Astrocyte (in vitro differentiated cells and primary cell): Measurements from ENCODE around the gene TRMT11. TPM values are rescaled to one million over a fixed set of nuclear protein-coding genes. Genes with fewer than 3 reads are reported as not detected.

Experiments
- DNase-seq: peaks from one replicate; pipeline ENCODE4 v3.0.0-alpha.2; 2010; ENCODE audit warnings: low read depth
- FAIRE-seq: peaks from 2 replicates; lab custom pipeline; 2011; peaks lifted over from hg19 to GRCh38; lab: Jason Lieb, UNC
- H2AFZ ChIP-seq: 2 replicates; pipeline ENCODE4 v1.6.0; 2012; ENCODE audit warnings: low read depth, low read length, inconsistent platforms
- H3K27ac ChIP-seq: 2 replicates; pipeline ENCODE4 v1.5.1; 2011; ENCODE audit warnings: low read depth, low read length, inconsistent platforms
- H3K27me3 ChIP-seq: 2 replicates; pipeline ENCODE4 v1.6.0; 2011; ENCODE audit warnings: low read length, inconsistent platforms; ENCODE audit not compliant: insufficient read depth
- H3K36me3 ChIP-seq: 2 replicates; pipeline ENCODE4 v1.5.1; 2011; ENCODE audit warnings: low read length, inconsistent platforms; ENCODE audit not compliant: insufficient read depth
- H3K4me1 ChIP-seq: 2 replicates; pipeline ENCODE4 v1.5.1; 2011; ENCODE audit warnings: low read length, inconsistent platforms; ENCODE audit not compliant: insufficient read depth
- H3K4me2 ChIP-seq: 2 replicates; pipeline ENCODE4 v1.6.0; 2012; ENCODE audit warnings: low read length, inconsistent platforms
- H3K4me3 ChIP-seq: 2 replicates; pipeline ENCODE4 v1.5.1; 2011; ENCODE audit warnings: low read depth, mild to moderate bottlenecking, low read length, inconsistent platforms; ENCODE audit not compliant: insufficient read depth
- H3K79me2 ChIP-seq: 2 replicates; pipeline ENCODE4 v1.6.0; 2012; ENCODE audit warnings: mild to moderate bottlenecking, low read length, inconsistent platforms; ENCODE audit not compliant: insufficient read depth
- H3K9ac ChIP-seq: 2 replicates; pipeline ENCODE4 v1.6.0; 2012; ENCODE audit warnings: mild to moderate bottlenecking, low read length, inconsistent platforms
- H3K9me3 ChIP-seq: 2 replicates; pipeline ENCODE4 v1.5.1; 2012; ENCODE audit warnings: low read depth, mild to moderate bottlenecking, low read length, inconsistent platforms; ENCODE audit not compliant: insufficient read depth
- H4K20me1 ChIP-seq: 2 replicates; pipeline ENCODE4 v1.6.0; 2012; ENCODE audit warnings: low read length, inconsistent platforms; ENCODE audit not compliant: insufficient read depth
- H3K27ac Mint-ChIP-seq: one replicate; pipeline ENCODE4 v1.8.0; 2021; ENCODE audit warnings: mild to moderate bottlenecking, mixed read lengths; ENCODE audit not compliant: unreplicated experiment
- H3K27me3 Mint-ChIP-seq: one replicate; pipeline ENCODE4 v1.8.0; 2021; ENCODE audit warnings: low read depth, mixed read lengths; ENCODE audit not compliant: unreplicated experiment
- H3K36me3 Mint-ChIP-seq: one replicate; pipeline ENCODE4 v1.8.0; 2021; ENCODE audit warnings: low read depth, mixed read lengths; ENCODE audit not compliant: unreplicated experiment
- H3K4me1 Mint-ChIP-seq: one replicate; pipeline ENCODE4 v1.8.0; 2021; ENCODE audit warnings: low read depth, mixed read lengths; ENCODE audit not compliant: unreplicated experiment
- H3K4me3 Mint-ChIP-seq: one replicate; pipeline ENCODE4 v1.8.0; 2021; ENCODE audit warnings: mild to moderate bottlenecking, moderate library complexity, mixed read lengths; ENCODE audit not compliant: unreplicated experiment
- H3K9me3 Mint-ChIP-seq: one replicate; pipeline ENCODE4 v1.8.0; 2021; ENCODE audit warnings: mild to moderate bottlenecking, mixed read lengths; ENCODE audit not compliant: unreplicated experiment
- CTCF ChIP-seq: IDR thresholded peaks from 2 replicates; pipeline ENCODE4 v1.5.1; 2011; ENCODE audit warnings: low read depth, mild to moderate bottlenecking, inconsistent platforms, low read length, moderate library complexity; ENCODE audit not compliant: insufficient read depth
- EZH2 ChIP-seq: IDR thresholded peaks from 2 replicates; pipeline ENCODE4 v1.6.1; 2012; ENCODE audit warnings: mild to moderate bottlenecking, low read length, inconsistent platforms; ENCODE audit not compliant: insufficient read depth
- total RNA-seq: library from RNA; stranded (reverse); gene quantifications from 2 replicates; pipeline ENCODE4 v1.2.1, GENCODE V29; 2021

TRMT11 gene
- total RNA-seq, 1 donor from 2014 or later, result 18.2 TPM

GRCh38 chr6:125945378-125946141 lies 40.8 kb upstream of the TRMT11 start:
- H3K79me2 ChIP-seq, result no peaks in the 10 kb centered on the region
- peaks cover 38% of the 10 kb centered on the region for H3K4me1 ChIP-seq
- no peak for FAIRE-seq
- peak; percentile 80 for DNase-seq
- Mint-ChIP-seq H3K27me3 (no peaks in the 10 kb centered on the region), H3K36me3 (no peaks in the 10 kb centered on the region), H3K27ac (peak overlapping the region; percentile 56), H3K4me3 (no peak overlapping the region), H3K9me3 (no peaks in the 10 kb centered on the region), H3K4me1 (peaks cover 32% of the 10 kb centered on the region)
- no peak for TF ChIP-seq EZH2
- H3K9me3 ChIP-seq, result no peaks in the 10 kb centered on the region
- peak overlapping the region; percentile 89 for H3K27ac ChIP-seq
- H3K36me3 ChIP-seq, result no peaks in the 10 kb centered on the region
- H3K4me3 ChIP-seq, result peak overlapping the region; percentile 3
- H3K9ac ChIP-seq, result peak overlapping the region; percentile 67
- no peaks in the 10 kb centered on the region for H3K27me3 ChIP-seq
- peak overlapping the region; percentile 55 for H3K4me2 ChIP-seq
- H2AFZ ChIP-seq, result no peak overlapping the region
- no peaks in the 10 kb centered on the region for H4K20me1 ChIP-seq

- peak overlapping the region; percentile 89 for H3K27ac ChIP-seq
- no peak overlapping the region for H2AFZ ChIP-seq
- Mint-ChIP-seq H3K36me3 (no peaks in the 10 kb centered on the region), H3K9me3 (no peaks in the 10 kb centered on the region), H3K4me3 (no peak overlapping the region), H3K27me3 (no peaks in the 10 kb centered on the region), H3K4me1 (peaks cover 22% of the 10 kb centered on the region), H3K27ac (no peak overlapping the region)
- H3K36me3 ChIP-seq, result no peaks in the 10 kb centered on the region
- H4K20me1 ChIP-seq, result no peaks in the 10 kb centered on the region
- no peak overlapping the region for H3K9ac ChIP-seq
- H3K4me3 ChIP-seq, result no peak overlapping the region
- H3K4me2 ChIP-seq, result no peak overlapping the region
- no peak for FAIRE-seq
- H3K27me3 ChIP-seq, result no peaks in the 10 kb centered on the region
- TF ChIP-seq EZH2, result no peak
- TF ChIP-seq CTCF, result no peak
- H3K9me3 ChIP-seq, result no peaks in the 10 kb centered on the region
- peaks cover 33% of the 10 kb centered on the region for H3K4me1 ChIP-seq
- no peaks in the 10 kb centered on the region for H3K79me2 ChIP-seq
- DNase-seq, result peak; percentile 64
Measured at GRCh38 chr6:125947615-125948014, 38.7 kb upstream of the TRMT11 start.

GRCh38 chr6:125948455-125948854 lies 37.9 kb upstream of the TRMT11 start:
- Histone ChIP-seq H3K9ac (no peak overlapping the region), H3K4me1 (peaks cover 29% of the 10 kb centered on the region), H3K79me2 (no peaks in the 10 kb centered on the region), H4K20me1 (no peaks in the 10 kb centered on the region), H3K27ac (no peak overlapping the region), H3K4me3 (no peak overlapping the region), H3K27me3 (no peaks in the 10 kb centered on the region), H2AFZ (no peak overlapping the region), H3K9me3 (no peaks in the 10 kb centered on the region), H3K4me2 (no peak overlapping the region), H3K36me3 (no peaks in the 10 kb centered on the region)
- Mint-ChIP-seq H3K27me3 (no peaks in the 10 kb centered on the region), H3K9me3 (no peaks in the 10 kb centered on the region), H3K27ac (no peak overlapping the region), H3K4me1 (peaks cover 18% of the 10 kb centered on the region), H3K4me3 (no peak overlapping the region), H3K36me3 (no peaks in the 10 kb centered on the region)
- FAIRE-seq, result no peak
- DNase-seq, result no peak
- TF ChIP-seq EZH2 (no peak), CTCF (no peak)
